ENCODE measurements around the gene SMTNL2. TPM values are rescaled to one million over a fixed set of nuclear protein-coding genes. Genes with fewer than 3 reads are reported as not detected.

The SMTNL2 gene
- total and polyA plus RNA-seq, 9 of the 15 experiments (the other 6 are each of a cell fraction or from before 2014, with no cell fraction given), result not detected

GRCh38 chr17:4558347-4558971 is 25.9 kb upstream of the SMTNL2 start:
- Histone ChIP-seq H3K27me3 (ENCODE audit: control insufficient read depth in 2 of 2, insufficient read depth in 2 of 2, low read length in 2 of 2) (no peaks in the 10 kb centered on the region), H3K4me1 (replicated peaks in 1 of 2; ENCODE audit: control insufficient read depth in 2 of 2, insufficient read depth in 2 of 2, low read length in 2 of 2) (peaks cover 3 to 26% of the 10 kb centered on the region in 2 experiments; a peak in 4 of 5 replicates), H3K79me2 (ENCODE audit: control insufficient read depth, insufficient read depth, low read length) (peaks cover 22% of the 10 kb centered on the region), H3K9ac (ENCODE audit: insufficient read depth in 1 of 2, low read depth in 2 of 2, low read length in 2 of 2) (no peak overlapping the region), H3K9me3 (replicated peaks; ENCODE audit: control insufficient read depth, insufficient read depth, low read depth, low read length) (no peaks in the 10 kb centered on the region), H3K4me2 (ENCODE audit: insufficient read depth, low read length) (no peak overlapping the region), H4K20me1 (replicated peaks; ENCODE audit: control insufficient read depth, insufficient read depth, low read length) (no peaks in the 10 kb centered on the region), H3K36me3 (ENCODE audit: control insufficient read depth, insufficient read depth, low read length) (peaks cover 7% of the 10 kb centered on the region; the same call in 1 of the 3 replicates), H3K9me1 (ENCODE audit: control insufficient read depth, insufficient read depth, low read length) (no peaks in the 10 kb centered on the region), H3K27ac (ENCODE audit: extremely low read depth, low read depth, low read length) (no peak overlapping the region), H2AFZ (ENCODE audit: low read depth, low read length) (no peak overlapping the region), H3K4me3 (no peak overlapping the region)
- POLR2A ChIA-PET, result no interaction called here
- FAIRE-seq, result no peak
- WGBS (ENCODE audit: insufficient coverage, low coverage, missing lambda C conversion rate), result 80% methylated on average over 16 of the region's 24 CpGs
- BruUV-seq (replicated peaks), result no TSS peak
- CTCF ChIA-PET (ENCODE audit: low intra/inter-chr PET ratio), result no interaction called here
- DNase-seq (ENCODE audit: extremely low read depth in 1 of 4, low spot score in 3 of 4), result no peak
- no peak for ATAC-seq
- in situ Hi-C loops (cut with MboI) (no loop called here), intact Hi-C loops (cut with micrococcal nuclease) (no loop called here)
- TF ChIP-seq ZC3H4 (CRISPR knock-in tag; IDR thresholded peaks at IDR 0.05; ENCODE audit: borderline replicate concordance) (no peak), NFATC3 (IDR thresholded peaks at IDR 0.05) (no peak), HMG20A (CRISPR knock-in tag; conservative IDR thresholded peaks at IDR 0.05) (no peak), SMAD3 (CRISPR knock-in tag; conservative IDR thresholded peaks at IDR 0.05) (no peak), DACH1 (IDR thresholded peaks at IDR 0.05; ENCODE audit: partially characterized antibody) (no peak), PRPF4 (IDR thresholded peaks at IDR 0.05; ENCODE audit: insufficient read depth, low read depth, low read length, poor library complexity, severe bottlenecking) (no peak), MEF2D (tag; conservative IDR thresholded peaks at IDR 0.05; ENCODE audit: low read depth) (no peak), ZBTB8A (IDR thresholded peaks at IDR 0.05; ENCODE audit: partially characterized antibody) (no peak), PCBP2 (IDR thresholded peaks at IDR 0.05; ENCODE audit: low read depth, low read length, poor library complexity, severe bottlenecking) (no peak), CUX1 (CRISPR knock-in tag; IDR thresholded peaks at IDR 0.05) (no peak), POLR3G (IDR thresholded peaks at IDR 0.05; ENCODE audit: extremely low read depth, insufficient read length, insufficient replicate concordance) (no peak), HMGN3 (IDR thresholded peaks at IDR 0.05; ENCODE audit: borderline replicate concordance, extremely low read depth, insufficient read length, low read depth, low read length) (no peak), ZNF778 (CRISPR knock-in tag; IDR thresholded peaks at IDR 0.05) (no peak), NBN (IDR thresholded peaks at IDR 0.05; ENCODE audit: low read depth) (no peak), CREB1 (IDR thresholded peaks at IDR 0.05) (no peak), CREB1 (CRISPR knock-in tag; IDR thresholded peaks at IDR 0.05) (no peak), SIN3B (IDR thresholded peaks at IDR 0.05; ENCODE audit: low read depth) (no peak), KDM2B (CRISPR knock-in tag; IDR thresholded peaks at IDR 0.05) (no peak)
